Keratinocyte (primary cell): ENCODE results near the gene ERMAP. TPM values are rescaled to one million over a fixed set of nuclear protein-coding genes. Genes with fewer than 3 reads are reported as not detected.

Experiments
- DNase-seq: peaks from one replicate; pipeline ENCODE4 v3.0.0-alpha.2; 2011; ENCODE audit warnings: low read depth, missing footprints, low spot score
- FAIRE-seq: peaks from 2 replicates; lab custom pipeline; 2011; peaks lifted over from hg19 to GRCh38; lab: Jason Lieb, UNC
- H2AFZ ChIP-seq: 2 replicates; pipeline ENCODE4 v1.6.0; 2012; ENCODE audit warnings: low read length, control low read depth, inconsistent platforms; ENCODE audit not compliant: control insufficient read depth
- H3K27ac ChIP-seq: 2 replicates; pipeline ENCODE4 v1.5.1; 2011; ENCODE audit warnings: low read length; ENCODE audit not compliant: control insufficient read depth, insufficient read depth
- H3K27me3 ChIP-seq: 3 replicates; pipeline ENCODE4 v1.6.0; 2011; ENCODE audit warnings: low read length; ENCODE audit not compliant: control insufficient read depth, insufficient read depth; ENCODE audit errors: extremely low read depth
- H3K36me3 ChIP-seq, 2 experiments: 2 replicates in 1 of 2; 3 replicates in 1 of 2; pipeline ENCODE4 v1.5.1; 2011; ENCODE audit warnings: low read length in 2 of 2, mild to moderate bottlenecking in 1 of 2; ENCODE audit not compliant: control insufficient read depth in 2 of 2, insufficient read depth in 2 of 2; ENCODE audit errors: extremely low read depth in 1 of 2
- H3K4me1 ChIP-seq: 3 replicates; pipeline ENCODE4 v1.5.1; 2011; ENCODE audit warnings: low read length; ENCODE audit not compliant: control insufficient read depth, insufficient read depth; ENCODE audit errors: extremely low read depth
- H3K4me2 ChIP-seq: 3 replicates; pipeline ENCODE4 v1.6.0; 2011; ENCODE audit warnings: low read depth, low read length; ENCODE audit not compliant: control insufficient read depth, insufficient read depth; ENCODE audit errors: extremely low read depth
- H3K4me3 ChIP-seq, 3 experiments: fragments of 200-600 bp in 1 of 3; sonication (generic) in 1 of 3; 2 replicates in 2 of 3; 3 replicates in 1 of 3; pipeline ENCODE4 v1.5.1; 2011 to 2016; ENCODE audit warnings: low read length in 3 of 3, mild to moderate bottlenecking in 3 of 3, control low read depth in 2 of 3, inconsistent platforms in 1 of 3, low read depth in 1 of 3, mixed read lengths in 1 of 3, mixed run types in 1 of 3, moderate library complexity in 1 of 3; ENCODE audit not compliant: control insufficient read depth in 2 of 3, insufficient read depth in 2 of 3; ENCODE audit errors: extremely low read depth in 1 of 3
- H3K79me2 ChIP-seq: 2 replicates; pipeline ENCODE4 v1.6.0; 2012; ENCODE audit warnings: low read length; ENCODE audit not compliant: control insufficient read depth, insufficient read depth
- H3K9ac ChIP-seq: 3 replicates; pipeline ENCODE4 v1.6.0; 2011; ENCODE audit warnings: low read length; ENCODE audit not compliant: control insufficient read depth, insufficient read depth; ENCODE audit errors: extremely low read depth
- H3K9me1 ChIP-seq: 3 replicates; pipeline ENCODE4 v1.6.0; 2011; ENCODE audit warnings: low read length; ENCODE audit not compliant: control insufficient read depth, insufficient read depth; ENCODE audit errors: extremely low read depth
- H3K9me3 ChIP-seq: 2 replicates; pipeline ENCODE4 v1.5.1; 2012; ENCODE audit warnings: low read depth, low read length; ENCODE audit not compliant: control insufficient read depth
- H4K20me1 ChIP-seq: 3 replicates; pipeline ENCODE4 v1.6.0; 2011; ENCODE audit warnings: low read length; ENCODE audit not compliant: control insufficient read depth, insufficient read depth; ENCODE audit errors: extremely low read depth
- CTCF ChIP-seq, 3 experiments: IDR thresholded peaks in 1 of 3; conservative IDR thresholded peaks in 1 of 3; optimal IDR thresholded peaks in 1 of 3; 2 replicates in 2 of 3; 3 replicates in 1 of 3; pipeline versions ENCODE3 to v1.5.1; 2011; ENCODE audit warnings: low read length in 3 of 3, mild to moderate bottlenecking in 3 of 3, moderate library complexity in 2 of 3, control low read depth in 1 of 3, inconsistent platforms in 1 of 3; ENCODE audit not compliant: insufficient read depth in 2 of 3; ENCODE audit errors: extremely low read depth in 1 of 3
- EZH2 ChIP-seq: IDR thresholded peaks from one replicate; pipeline ENCODE4 v1.6.1; 2012; ENCODE audit warnings: inconsistent platforms, mild to moderate bottlenecking, low read length, moderate library complexity
- dilution Hi-C: fragments of 300-500 bp; cut with MboI; formaldehyde crosslinking; loops from one replicate; pipeline ENCODE4 v1.7.0; 2020; ENCODE audit warnings: low sequenced_read_pairs; ENCODE audit not compliant: extremely low pct_ligation_motif_present
- polyA plus RNA-seq, 5 experiments: library from polyadenylated mRNA; depleted of rRNA in 3 of 5; stranded (reverse) in 3 of 5; stranded (forward) in 1 of 5; unstranded in 1 of 5; fragments of >200 nt; gene quantifications; 1 replicate in 1 of 5; 2 replicates in 3 of 5; 3 replicates in 1 of 5; pipeline versions ENCODE4 v1.2.1 to v1.2.3, GENCODE V29; 2011 to 2012; ENCODE audit warnings: missing spikeins in 2 of 5, low read depth in 1 of 5, low replicate concordance in 1 of 5

Gene ERMAP
- polyA plus RNA-seq, 1 donor (not counting 4 experiments of a cell fraction or from before 2014, with no cell fraction given): 5.6 TPM

- H3K79me2 ChIP-seq: peaks cover 49% of the 10 kb centered on the region
- H3K4me2 ChIP-seq: peak overlapping the region; percentile 77
- DNase-seq: no peak
- H4K20me1 ChIP-seq: no peaks in the 10 kb centered on the region
- H3K4me3 ChIP-seq: peak overlapping the region; percentile 65 to 85 (median 74)
- H3K36me3 ChIP-seq: no peaks in the 10 kb centered on the region
- H2AFZ ChIP-seq: no peak overlapping the region
- H3K27me3 ChIP-seq: no peaks in the 10 kb centered on the region
- H3K9ac ChIP-seq: peak overlapping the region; percentile 83
- dilution Hi-C loops: no loop called here
- H3K9me3 ChIP-seq: no peaks in the 10 kb centered on the region
- no peaks in the 10 kb centered on the region for H3K9me1 ChIP-seq
- no peak for FAIRE-seq
- TF ChIP-seq CTCF (optimal IDR thresholded peaks at IDR 0.05 in 1 of 3, IDR thresholded peaks at IDR 0.05 in 1 of 3, conservative IDR thresholded peaks at IDR 0.05 in 1 of 3; ENCODE audit: extremely low read depth in 1 of 3, insufficient read depth in 2 of 3, low read length in 3 of 3): no peak
- no peak for TF ChIP-seq EZH2
- no peak overlapping the region for H3K27ac ChIP-seq
- peaks cover 12% of the 10 kb centered on the region for H3K4me1 ChIP-seq
Observed at GRCh38 chr1:42768172-42768571, 48.8 kb upstream of the ERMAP start.

GRCh38 chr1:42769811-42770210 is 47.1 kb upstream of the ERMAP start:
- no peak overlapping the region for H3K4me3 ChIP-seq
- peaks cover 12% of the 10 kb centered on the region for H3K4me1 ChIP-seq
- H3K27me3 ChIP-seq: no peaks in the 10 kb centered on the region
- H3K9me3 ChIP-seq: no peaks in the 10 kb centered on the region
- no peaks in the 10 kb centered on the region for H3K36me3 ChIP-seq
- dilution Hi-C loops: no loop called here
- H3K4me2 ChIP-seq: no peak overlapping the region
- TF ChIP-seq CTCF (optimal IDR thresholded peaks at IDR 0.05 in 1 of 3, IDR thresholded peaks at IDR 0.05 in 1 of 3, conservative IDR thresholded peaks at IDR 0.05 in 1 of 3; ENCODE audit: extremely low read depth in 1 of 3, insufficient read depth in 2 of 3, low read length in 3 of 3) (no peak), EZH2 (no peak)
- H3K9ac ChIP-seq: no peak overlapping the region
- no peaks in the 10 kb centered on the region for H4K20me1 ChIP-seq
- H3K27ac ChIP-seq: no peak overlapping the region
- H2AFZ ChIP-seq: no peak overlapping the region
- peaks cover 43% of the 10 kb centered on the region for H3K79me2 ChIP-seq
- DNase-seq: no peak
- no peaks in the 10 kb centered on the region for H3K9me1 ChIP-seq
- FAIRE-seq: no peak
